Stimulated activated naive CD8-positive, alpha-beta T cell treated with anti-CD3 and anti-CD28 coated beads, Interleukin-15, Interleukin-2, amounts not matched to agents 100 ng/mL and 50 ng/mL, for 24 hours (primary cell): ENCODE measurements around the gene HEXIM1.

Experiments
- H3K27ac Mint-ChIP-seq: one replicate; pipeline ENCODE4 v1.8.0; 2021; ENCODE audit warnings: mild to moderate bottlenecking, mixed read lengths
- H3K27me3 Mint-ChIP-seq: one replicate; pipeline ENCODE4 v1.8.0; 2021; ENCODE audit warnings: mixed read lengths
- H3K36me3 Mint-ChIP-seq: one replicate; pipeline ENCODE4 v1.8.0; 2021; ENCODE audit warnings: low read depth, mixed read lengths
- H3K4me1 Mint-ChIP-seq: one replicate; pipeline ENCODE4 v1.8.0; 2021; ENCODE audit warnings: low read depth, mixed read lengths
- H3K4me3 Mint-ChIP-seq: one replicate; pipeline ENCODE4 v1.8.0; 2021; ENCODE audit warnings: mild to moderate bottlenecking, mixed read lengths
- H3K9me3 Mint-ChIP-seq: one replicate; pipeline ENCODE4 v1.8.0; 2021; ENCODE audit warnings: mixed read lengths

Gene HEXIM1

DNA sequence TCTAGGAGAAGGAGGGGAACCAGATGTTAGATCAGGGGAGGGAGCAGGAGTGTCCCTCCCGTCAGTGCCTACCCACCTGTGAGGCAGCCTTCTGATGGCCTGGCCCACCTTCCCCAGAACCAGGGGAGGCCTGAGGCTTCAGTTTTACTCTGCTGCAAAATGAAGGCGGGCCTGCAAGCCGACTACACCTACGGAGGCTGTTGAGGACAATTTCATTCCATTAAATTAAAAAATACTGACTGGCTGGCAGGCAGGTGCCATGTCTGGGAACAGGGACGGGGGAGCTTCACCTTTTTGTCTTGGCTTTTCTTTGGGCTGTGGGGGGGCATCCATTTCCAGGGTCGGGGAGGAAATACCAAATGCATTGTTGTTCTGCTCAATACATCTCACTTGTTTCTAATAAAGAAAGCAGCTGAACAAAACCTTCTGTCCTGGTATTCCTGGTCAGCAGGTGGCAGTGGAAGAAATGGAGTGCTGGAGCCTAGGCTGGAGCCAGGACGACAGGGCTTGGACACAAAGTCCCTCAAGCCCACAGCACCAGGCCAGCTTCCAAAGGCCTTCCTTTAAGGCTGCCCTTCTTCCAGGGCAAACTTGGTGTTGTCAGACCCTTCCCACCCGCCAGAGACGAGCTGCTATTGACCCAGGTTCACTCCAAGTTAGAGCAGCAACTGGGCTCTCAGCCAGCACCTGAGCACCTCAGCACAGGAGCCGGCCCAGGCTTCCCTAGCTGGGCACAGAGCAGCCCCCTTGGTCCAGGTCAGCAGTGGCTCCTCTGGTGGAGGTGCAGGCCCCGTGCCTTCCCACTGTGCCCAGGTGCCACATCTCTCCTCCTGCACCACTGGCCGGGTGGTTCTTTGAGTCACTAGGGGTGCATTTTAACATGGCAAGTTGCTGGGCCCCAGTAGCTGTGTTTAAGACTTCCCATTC is 39.4 kb upstream of the HEXIM1 start:
- Mint-ChIP-seq H3K27me3 (no peaks in the 10 kb centered on the region), H3K4me1 (no peaks in the 10 kb centered on the region), H3K4me3 (no peak overlapping the region), H3K27ac (no peak overlapping the region), H3K9me3 (no peaks in the 10 kb centered on the region), H3K36me3 (peaks cover 24% of the 10 kb centered on the region)

DNA sequence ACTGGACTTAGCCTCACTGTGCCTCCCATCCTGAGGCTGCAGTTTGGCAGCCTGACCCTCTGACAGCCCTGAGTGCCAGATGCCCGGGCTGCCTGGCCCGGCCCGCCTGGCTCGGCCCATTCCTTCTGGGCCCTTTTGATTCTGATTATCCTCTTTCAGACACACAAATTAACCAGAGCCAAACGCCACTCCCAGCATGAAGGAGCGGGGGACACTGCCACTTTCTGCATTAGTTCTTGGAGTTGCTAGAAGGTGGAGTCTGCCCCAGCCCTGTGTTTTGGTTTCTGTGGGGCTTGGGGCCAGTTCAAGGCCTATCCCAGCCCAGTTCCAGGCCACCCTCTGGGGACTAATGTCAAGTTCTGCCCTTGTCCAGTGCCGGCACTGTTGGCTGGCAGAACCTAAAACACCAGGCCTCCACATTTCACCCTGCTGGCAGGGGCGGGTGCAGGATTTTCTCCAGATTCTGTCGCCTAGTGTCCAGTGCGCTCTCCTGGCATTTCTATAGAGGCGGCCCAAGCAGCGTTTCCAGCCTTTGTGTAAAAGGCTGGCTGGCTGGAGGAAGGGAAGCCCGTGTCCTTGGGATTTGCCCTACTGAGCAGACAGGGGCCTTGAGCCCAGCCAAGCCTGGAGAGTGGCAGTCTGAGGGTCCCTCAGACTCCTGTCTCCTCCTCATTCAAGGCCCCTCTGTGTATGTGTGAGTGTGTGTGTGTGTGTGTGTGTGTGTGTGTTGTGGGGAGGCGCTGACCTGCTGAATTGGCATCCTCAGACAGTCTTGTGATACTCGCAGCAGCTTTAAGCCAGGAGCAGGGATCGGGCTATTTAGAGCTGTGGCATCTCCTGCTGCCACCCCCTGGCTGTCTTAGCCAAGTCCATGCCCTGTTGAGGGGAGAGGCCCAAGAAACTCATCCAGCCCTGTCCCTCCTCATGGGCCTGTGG is 37.3 kb upstream of the HEXIM1 start:
- H3K27me3 Mint-ChIP-seq: no peaks in the 10 kb centered on the region
- H3K4me3 Mint-ChIP-seq: no peak overlapping the region
- H3K36me3 Mint-ChIP-seq: peaks cover 18% of the 10 kb centered on the region
- no peaks in the 10 kb centered on the region for H3K9me3 Mint-ChIP-seq
- no peaks in the 10 kb centered on the region for H3K4me1 Mint-ChIP-seq
- H3K27ac Mint-ChIP-seq: no peak overlapping the region

- no peak overlapping the region for H3K4me3 Mint-ChIP-seq
- H3K9me3 Mint-ChIP-seq: no peaks in the 10 kb centered on the region
- H3K27ac Mint-ChIP-seq: no peak overlapping the region
- H3K27me3 Mint-ChIP-seq: no peaks in the 10 kb centered on the region
- H3K36me3 Mint-ChIP-seq: peaks cover 13% of the 10 kb centered on the region
- no peaks in the 10 kb centered on the region for H3K4me1 Mint-ChIP-seq
Observed at GRCh38 chr17:45111850-45112249, 36.4 kb upstream of the HEXIM1 start.

- H3K27me3 Mint-ChIP-seq: no peaks in the 10 kb centered on the region
- H3K36me3 Mint-ChIP-seq: peaks cover 7% of the 10 kb centered on the region
- no peaks in the 10 kb centered on the region for H3K4me1 Mint-ChIP-seq
Observed at GRCh38 chr17:45112559-45113423, 35.5 kb upstream of the HEXIM1 start.

DNA sequence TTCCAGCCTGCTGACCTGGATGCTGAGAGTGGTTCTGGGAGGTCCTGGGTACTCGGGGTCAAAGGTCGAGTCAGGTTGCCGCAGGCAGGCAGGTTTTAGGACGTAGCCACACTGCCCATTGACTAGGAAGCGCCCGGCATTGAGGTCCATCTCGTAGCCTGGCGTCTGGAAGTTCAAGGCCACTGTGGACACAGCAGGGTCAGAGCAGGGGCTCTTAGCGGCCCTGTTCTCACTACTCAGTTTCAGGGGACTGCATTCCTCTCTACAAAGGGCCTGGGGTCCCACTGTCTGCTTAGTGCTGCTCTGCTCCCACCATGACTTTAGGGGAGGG is 34.9 kb upstream of the HEXIM1 start:
- Mint-ChIP-seq H3K36me3 (peaks cover 2% of the 10 kb centered on the region), H3K27me3 (no peaks in the 10 kb centered on the region), H3K27ac (no peak overlapping the region), H3K4me1 (no peaks in the 10 kb centered on the region), H3K9me3 (no peaks in the 10 kb centered on the region), H3K4me3 (no peak overlapping the region)

More at GRCh38 chr17:45112559-45113423, 35.5 kb upstream of the HEXIM1 start:
- Mint-ChIP-seq H3K4me3 (no peak overlapping the region), H3K9me3 (no peaks in the 10 kb centered on the region), H3K27ac (no peak overlapping the region)

DNA sequence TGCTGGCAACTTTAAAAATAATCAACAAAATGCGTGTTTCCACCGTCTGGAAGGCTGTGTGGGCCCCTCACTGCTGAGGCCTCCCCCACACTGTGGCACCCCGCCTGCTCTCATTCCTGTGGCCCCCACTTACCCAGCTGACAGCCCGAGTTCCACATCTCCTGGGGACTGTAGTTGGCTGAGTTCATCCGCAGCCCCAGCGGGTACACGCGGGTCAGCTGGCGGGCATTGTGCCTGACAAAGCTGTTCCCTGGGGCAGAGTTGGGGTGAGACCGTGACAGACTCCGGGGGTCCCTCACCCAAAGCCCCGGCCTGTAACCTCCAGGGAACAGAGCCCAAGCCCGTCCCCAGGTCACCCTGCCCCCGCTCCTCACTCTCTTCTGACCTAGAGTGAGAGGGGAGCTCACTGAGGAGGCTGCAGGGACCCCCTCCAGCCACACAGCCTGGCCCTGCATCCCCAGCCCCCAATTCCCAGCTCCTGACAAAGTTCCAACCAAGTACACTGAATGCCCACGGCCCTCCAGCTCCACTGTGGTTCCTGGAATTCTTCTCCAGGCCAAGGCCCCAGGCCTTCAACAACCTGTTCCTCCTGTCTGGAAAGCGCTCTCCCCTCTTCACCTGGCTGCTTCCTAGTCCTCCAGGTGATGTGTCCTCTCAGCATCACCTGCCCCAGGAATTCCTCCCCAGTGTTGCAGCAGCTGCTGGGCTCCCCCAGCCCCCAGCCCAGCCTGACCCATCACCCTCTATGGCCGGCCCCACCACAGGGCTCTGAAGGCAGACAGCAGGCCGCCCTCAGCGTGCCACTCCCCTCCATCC is 34.0 kb upstream of the HEXIM1 start:
- no peaks in the 10 kb centered on the region for H3K9me3 Mint-ChIP-seq
- H3K27me3 Mint-ChIP-seq: no peaks in the 10 kb centered on the region
- no peaks in the 10 kb centered on the region for H3K4me1 Mint-ChIP-seq
- H3K4me3 Mint-ChIP-seq: no peak overlapping the region
- no peaks in the 10 kb centered on the region for H3K36me3 Mint-ChIP-seq
- no peak overlapping the region for H3K27ac Mint-ChIP-seq

GRCh38 chr17:45115015-45115625 is 33.2 kb upstream of the HEXIM1 start:
- Mint-ChIP-seq H3K36me3 (no peaks in the 10 kb centered on the region), H3K27me3 (no peaks in the 10 kb centered on the region), H3K9me3 (no peaks in the 10 kb centered on the region), H3K4me3 (no peak overlapping the region), H3K27ac (no peak overlapping the region), H3K4me1 (no peaks in the 10 kb centered on the region)

GRCh38 chr17:45115871-45116270 is 32.4 kb upstream of the HEXIM1 start:
- no peak overlapping the region for H3K4me3 Mint-ChIP-seq
- H3K36me3 Mint-ChIP-seq: no peaks in the 10 kb centered on the region
- no peaks in the 10 kb centered on the region for H3K4me1 Mint-ChIP-seq
- no peaks in the 10 kb centered on the region for H3K27me3 Mint-ChIP-seq
- H3K9me3 Mint-ChIP-seq: no peaks in the 10 kb centered on the region
- H3K27ac Mint-ChIP-seq: no peak overlapping the region

DNA sequence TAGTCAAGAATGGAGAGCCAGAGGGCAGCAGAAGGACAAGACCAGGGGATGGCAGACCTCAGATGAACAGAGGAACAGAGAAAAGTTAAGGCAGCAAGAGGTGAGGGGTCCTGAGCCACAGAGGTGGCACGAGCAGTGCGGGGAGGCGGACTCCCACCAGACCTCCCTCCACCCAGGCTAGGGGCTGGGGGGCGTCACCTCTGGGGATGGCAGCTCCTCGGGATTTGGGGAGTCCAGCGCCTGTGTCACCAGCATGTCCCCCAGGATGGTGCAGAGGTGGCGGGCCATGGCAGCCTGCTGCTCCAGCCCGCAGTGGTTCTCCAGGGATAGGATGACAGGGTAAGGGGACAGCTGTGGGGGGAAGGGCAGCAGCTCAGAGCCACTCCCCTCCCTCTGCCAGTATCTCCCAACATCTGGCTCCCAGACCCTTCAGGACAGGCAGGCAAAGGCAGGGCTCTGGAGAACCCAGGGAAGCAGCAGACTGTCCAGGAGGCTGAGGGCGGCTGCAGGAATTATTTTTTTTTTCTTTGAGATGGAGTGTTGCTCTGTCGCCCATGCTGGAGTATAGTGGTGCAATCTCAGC is 31.8 kb upstream of the HEXIM1 start:
- no peaks in the 10 kb centered on the region for H3K27me3 Mint-ChIP-seq
- H3K27ac Mint-ChIP-seq: no peak overlapping the region
- H3K4me1 Mint-ChIP-seq: no peaks in the 10 kb centered on the region
- no peaks in the 10 kb centered on the region for H3K9me3 Mint-ChIP-seq
- no peaks in the 10 kb centered on the region for H3K36me3 Mint-ChIP-seq
- H3K4me3 Mint-ChIP-seq: no peak overlapping the region

DNA sequence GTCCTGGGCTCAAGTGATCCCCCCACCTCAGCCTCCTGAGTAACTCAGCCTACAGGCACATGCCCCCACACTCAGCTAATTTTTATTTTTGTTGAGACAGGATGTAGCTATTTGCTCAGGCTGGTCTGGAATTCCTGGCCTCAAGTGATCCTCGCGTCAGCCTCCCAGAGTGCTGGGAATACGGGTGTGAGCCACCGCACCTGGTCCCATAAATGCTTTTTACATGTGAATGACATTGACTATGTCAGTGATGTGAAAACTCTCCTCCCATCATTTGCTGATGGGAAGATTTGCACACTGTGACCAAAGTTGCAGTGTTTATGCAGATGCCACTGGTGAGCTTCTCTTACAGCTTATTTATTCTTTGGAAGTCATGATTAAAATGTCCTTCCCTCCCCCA is 30.9 kb upstream of the HEXIM1 start:
- H3K27ac Mint-ChIP-seq: no peak overlapping the region
- H3K27me3 Mint-ChIP-seq: peaks cover 3% of the 10 kb centered on the region
- H3K9me3 Mint-ChIP-seq: no peaks in the 10 kb centered on the region
- no peak overlapping the region for H3K4me3 Mint-ChIP-seq
- no peaks in the 10 kb centered on the region for H3K4me1 Mint-ChIP-seq
- no peaks in the 10 kb centered on the region for H3K36me3 Mint-ChIP-seq

- Mint-ChIP-seq H3K36me3 (no peaks in the 10 kb centered on the region), H3K4me1 (no peaks in the 10 kb centered on the region), H3K4me3 (no peak overlapping the region), H3K27me3 (peaks cover 3% of the 10 kb centered on the region), H3K27ac (no peak overlapping the region), H3K9me3 (no peaks in the 10 kb centered on the region)
Observed at GRCh38 chr17:45117848-45118646, 30.2 kb upstream of the HEXIM1 start.

- Mint-ChIP-seq H3K4me3 (no peak overlapping the region), H3K27ac (no peak overlapping the region), H3K36me3 (no peaks in the 10 kb centered on the region), H3K27me3 (peaks cover 3% of the 10 kb centered on the region), H3K4me1 (no peaks in the 10 kb centered on the region), H3K9me3 (no peaks in the 10 kb centered on the region)
Observed at GRCh38 chr17:45118691-45119090, 29.6 kb upstream of the HEXIM1 start.

DNA sequence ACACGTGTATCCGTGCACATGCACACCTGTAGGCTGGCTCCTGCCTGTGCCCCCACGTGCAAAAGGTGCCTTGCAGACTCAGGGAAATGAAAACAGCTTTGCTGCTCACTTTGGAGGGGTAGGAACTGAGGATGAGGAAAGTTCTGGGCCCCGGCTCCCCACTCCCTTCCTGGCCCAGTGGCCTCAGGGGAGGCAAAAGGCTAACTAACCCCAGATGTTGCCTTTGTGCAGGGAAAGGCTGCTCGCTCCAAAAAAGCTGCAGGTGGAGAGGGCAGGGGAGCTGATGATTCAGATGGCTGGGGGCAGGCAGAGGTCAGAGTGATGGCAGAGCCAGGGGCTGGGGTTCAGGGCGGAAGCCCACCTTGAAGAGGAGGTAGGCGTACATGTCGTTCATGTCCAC is 28.3 kb upstream of the HEXIM1 start:
- Mint-ChIP-seq H3K4me1 (peaks cover 4% of the 10 kb centered on the region), H3K36me3 (no peaks in the 10 kb centered on the region), H3K27me3 (peaks cover 3% of the 10 kb centered on the region), H3K27ac (no peak overlapping the region), H3K4me3 (no peak overlapping the region), H3K9me3 (no peaks in the 10 kb centered on the region)
